Epithelial cell of proximal tubule (primary cell): Measurements from ENCODE around the gene ISYNA1. TPM values are rescaled to one million over a fixed set of nuclear protein-coding genes. Genes with fewer than 3 reads are reported as not detected.

Experiments used
- DNase-seq: peaks from one replicate; pipeline ENCODE4 v3.0.0-alpha.2; 2011; ENCODE audit warnings: low read depth
- H3K4me3 ChIP-seq: 2 replicates; pipeline ENCODE4 v1.5.1; 2011; ENCODE audit warnings: low read depth, mild to moderate bottlenecking, low read length
- total RNA-seq: library from RNA; depleted of rRNA; stranded (reverse); fragments of >200 nt; gene quantifications from 2 replicates; pipeline ENCODE4 v1.2.3, GENCODE V29; 2015
- TF ChIP-seq, protein P1 (sequence below): conservative IDR thresholded peaks from 2 replicates; pipeline ENCODE4 v1.5.1; 2012; ENCODE audit warnings: low read depth, mild to moderate bottlenecking, low read length

The ISYNA1 gene
- total RNA-seq, 1 donor from 2014 or later, result 115 TPM

DNA sequence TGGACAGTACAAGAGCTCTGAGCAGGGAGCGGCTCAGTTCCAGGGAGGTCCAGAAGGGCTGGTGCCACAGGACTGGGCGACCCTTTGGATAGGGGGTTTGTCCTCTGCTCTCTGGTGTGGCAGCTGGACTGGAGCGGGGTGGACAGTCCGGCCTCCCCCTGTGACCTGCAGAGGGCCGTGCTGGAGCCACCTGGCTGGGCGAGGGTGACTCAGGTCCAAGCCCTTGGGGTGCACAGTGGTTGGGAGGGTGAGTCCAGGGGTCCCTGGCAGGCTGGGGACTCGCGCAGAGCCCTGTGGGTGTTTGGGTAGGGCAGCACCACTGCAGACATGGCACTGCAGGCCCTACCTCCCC lies 11.5 kb downstream of the ISYNA1 start:
- no peak for DNase-seq
- no peak overlapping the region for H3K4me3 ChIP-seq
- TF ChIP-seq, protein P1, sequence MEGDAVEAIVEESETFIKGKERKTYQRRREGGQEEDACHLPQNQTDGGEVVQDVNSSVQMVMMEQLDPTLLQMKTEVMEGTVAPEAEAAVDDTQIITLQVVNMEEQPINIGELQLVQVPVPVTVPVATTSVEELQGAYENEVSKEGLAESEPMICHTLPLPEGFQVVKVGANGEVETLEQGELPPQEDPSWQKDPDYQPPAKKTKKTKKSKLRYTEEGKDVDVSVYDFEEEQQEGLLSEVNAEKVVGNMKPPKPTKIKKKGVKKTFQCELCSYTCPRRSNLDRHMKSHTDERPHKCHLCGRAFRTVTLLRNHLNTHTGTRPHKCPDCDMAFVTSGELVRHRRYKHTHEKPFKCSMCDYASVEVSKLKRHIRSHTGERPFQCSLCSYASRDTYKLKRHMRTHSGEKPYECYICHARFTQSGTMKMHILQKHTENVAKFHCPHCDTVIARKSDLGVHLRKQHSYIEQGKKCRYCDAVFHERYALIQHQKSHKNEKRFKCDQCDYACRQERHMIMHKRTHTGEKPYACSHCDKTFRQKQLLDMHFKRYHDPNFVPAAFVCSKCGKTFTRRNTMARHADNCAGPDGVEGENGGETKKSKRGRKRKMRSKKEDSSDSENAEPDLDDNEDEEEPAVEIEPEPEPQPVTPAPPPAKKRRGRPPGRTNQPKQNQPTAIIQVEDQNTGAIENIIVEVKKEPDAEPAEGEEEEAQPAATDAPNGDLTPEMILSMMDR, result no peak

DNA sequence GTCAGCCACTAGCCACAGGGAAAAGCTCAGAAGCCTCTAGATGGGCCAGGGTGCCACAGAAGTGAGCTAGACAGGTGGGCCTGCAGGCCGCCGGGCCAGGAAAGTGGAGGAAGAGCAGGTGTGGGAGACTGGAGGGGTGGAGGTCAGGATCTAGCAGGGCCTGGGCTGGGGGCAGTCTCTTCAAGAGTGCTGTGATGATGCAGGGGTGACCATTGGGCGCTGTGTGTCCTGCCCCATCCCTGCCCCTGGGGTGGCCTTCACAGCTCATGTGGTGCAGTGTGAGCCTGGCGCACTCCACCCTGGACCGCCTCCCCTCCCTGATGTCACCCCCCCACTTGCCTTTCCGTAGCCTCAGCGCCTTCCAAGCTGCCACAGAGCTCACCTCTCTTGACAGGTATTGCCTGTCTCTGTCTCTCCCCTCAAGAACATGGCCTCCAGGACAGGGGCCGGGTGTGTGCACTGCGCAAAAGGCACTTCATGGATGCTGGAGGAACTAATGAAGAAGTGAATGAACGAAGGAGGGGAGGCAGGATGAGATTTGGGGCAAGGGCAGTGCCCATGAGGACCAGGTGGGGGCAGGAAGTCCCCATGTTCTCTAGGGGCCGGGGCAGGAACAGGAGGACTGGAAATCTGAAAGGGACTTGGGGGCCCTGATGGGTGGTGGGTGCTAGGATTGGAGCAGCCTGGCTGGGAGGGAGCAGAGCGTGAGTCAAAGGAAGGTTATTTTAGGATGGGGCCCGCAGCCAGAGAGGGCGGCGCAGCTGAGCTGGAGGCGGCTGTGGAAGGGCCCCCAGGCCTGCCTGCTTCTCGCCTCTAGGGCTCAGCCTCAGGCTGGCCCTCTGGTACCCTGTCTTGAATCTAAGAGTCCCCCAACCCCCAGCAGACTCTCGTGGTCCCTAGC lies 12.2 kb downstream of the ISYNA1 start:
- no peak overlapping the region for H3K4me3 ChIP-seq
- no peak for DNase-seq
- TF ChIP-seq, protein P1, result no peak

DNA sequence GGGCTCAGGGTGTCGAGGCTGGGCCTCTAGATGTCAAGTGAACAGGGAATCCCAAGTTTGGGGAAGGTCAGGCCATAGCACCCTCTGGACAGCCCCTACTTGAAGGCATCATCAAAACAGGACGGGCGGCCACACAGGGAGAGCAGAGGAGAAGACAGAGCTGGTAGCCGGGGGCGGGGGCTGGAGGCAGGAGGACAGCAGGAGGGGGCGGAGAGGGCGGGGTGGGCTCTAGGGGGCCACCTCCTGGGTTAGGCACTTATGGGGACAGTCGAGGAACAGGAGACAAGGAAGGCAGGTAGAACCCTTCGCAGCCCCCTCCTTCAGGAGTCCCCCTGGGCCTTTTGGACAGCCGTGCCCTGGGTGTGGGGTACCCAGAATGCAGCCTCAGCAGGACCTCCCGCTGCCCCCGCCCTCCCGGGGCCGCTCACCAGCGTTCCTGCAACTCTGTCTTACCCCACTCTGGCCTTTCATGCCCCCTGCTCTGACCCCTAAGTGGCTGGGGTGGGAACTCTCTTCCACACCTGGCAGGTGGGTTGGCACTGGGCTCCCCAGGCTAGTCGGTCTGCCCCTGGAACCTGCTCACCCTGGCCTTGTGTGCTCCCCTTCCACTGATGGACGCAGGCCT lies 12.9 kb downstream of the ISYNA1 start:
- no peak for DNase-seq

DNA sequence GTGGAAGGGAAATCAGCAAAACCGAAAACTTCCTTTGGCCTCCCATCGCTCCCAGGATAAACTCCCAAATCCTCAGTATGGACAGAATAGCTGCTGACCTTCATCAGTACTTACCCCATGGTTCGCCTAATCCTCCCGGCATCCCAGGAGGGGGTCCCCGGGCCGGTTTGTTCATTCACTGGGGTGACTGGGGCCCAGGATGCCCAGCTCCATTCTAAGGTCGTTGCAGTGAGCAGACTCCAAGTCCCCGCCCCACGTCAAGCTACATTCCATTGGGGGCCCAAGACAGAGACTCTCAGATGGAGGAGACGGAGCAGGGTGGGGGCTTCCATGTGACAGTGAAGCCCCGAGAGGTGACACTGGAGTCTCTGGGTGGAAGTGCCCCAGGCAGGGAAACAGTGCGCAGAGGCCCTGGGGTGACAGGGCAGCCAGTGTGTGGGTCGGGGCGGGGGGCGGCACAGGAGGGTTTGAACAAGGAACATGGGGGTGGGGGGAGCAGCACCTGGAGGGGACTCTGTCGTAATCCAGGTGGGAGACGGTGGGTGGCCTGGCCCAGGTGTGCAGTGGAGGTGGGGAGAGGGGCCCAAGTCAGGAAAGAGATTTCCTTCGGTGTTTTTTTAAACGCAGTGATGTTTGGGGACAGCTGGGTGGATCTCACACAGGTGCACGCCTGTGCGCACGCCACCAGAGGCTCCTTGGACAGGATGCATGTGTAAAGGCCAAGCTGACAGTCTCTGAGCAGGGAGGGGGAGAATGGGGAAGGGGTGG lies 13.6 kb downstream of the ISYNA1 start:
- H3K4me3 ChIP-seq, result no peak overlapping the region
- DNase-seq, result no peak
- TF ChIP-seq, protein P1, result no peak

More for the DNA sequence above, 12.9 kb downstream of the ISYNA1 start:
- TF ChIP-seq, protein P1, result no peak
- no peak overlapping the region for H3K4me3 ChIP-seq

DNA sequence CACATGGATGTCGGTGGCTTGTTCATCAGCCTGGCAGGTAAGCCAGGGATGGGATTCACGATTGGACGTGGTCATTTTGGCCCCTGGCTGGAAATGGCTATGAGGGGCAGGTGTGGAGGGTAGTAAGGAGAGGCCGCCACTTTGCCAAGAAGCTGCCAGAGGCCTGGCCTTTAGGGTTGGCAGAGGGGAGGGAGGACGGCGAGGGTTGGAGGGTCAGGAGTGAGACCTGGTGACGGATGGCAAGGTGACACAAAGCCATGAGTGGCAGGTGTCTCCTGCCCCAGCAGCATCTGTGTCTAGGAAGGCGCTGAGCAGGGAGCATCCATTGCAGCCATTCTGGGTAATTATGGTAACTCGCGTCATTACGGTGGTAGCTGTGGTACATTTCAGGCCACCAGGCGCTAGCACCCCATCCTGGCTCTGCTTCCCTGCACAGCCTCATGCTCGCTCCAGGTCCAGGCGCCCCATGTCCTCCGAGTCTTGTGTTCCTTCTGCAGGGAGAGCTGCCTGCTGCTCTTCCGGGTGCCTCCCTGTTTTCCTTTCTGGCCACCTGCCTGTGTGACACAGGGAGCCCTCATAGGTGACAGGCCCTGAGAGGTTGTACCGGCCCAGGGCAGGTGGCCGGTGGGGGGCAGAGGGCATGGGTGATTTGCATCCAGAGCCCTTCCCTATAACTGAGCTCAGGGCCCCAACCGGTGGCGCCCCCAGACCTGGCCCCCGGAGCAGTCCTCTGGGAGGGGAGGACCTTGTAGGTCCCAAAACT lies 14.5 kb downstream of the ISYNA1 start:
- TF ChIP-seq, protein P1, result no peak
- no peak overlapping the region for H3K4me3 ChIP-seq
- DNase-seq, result no peak

DNA sequence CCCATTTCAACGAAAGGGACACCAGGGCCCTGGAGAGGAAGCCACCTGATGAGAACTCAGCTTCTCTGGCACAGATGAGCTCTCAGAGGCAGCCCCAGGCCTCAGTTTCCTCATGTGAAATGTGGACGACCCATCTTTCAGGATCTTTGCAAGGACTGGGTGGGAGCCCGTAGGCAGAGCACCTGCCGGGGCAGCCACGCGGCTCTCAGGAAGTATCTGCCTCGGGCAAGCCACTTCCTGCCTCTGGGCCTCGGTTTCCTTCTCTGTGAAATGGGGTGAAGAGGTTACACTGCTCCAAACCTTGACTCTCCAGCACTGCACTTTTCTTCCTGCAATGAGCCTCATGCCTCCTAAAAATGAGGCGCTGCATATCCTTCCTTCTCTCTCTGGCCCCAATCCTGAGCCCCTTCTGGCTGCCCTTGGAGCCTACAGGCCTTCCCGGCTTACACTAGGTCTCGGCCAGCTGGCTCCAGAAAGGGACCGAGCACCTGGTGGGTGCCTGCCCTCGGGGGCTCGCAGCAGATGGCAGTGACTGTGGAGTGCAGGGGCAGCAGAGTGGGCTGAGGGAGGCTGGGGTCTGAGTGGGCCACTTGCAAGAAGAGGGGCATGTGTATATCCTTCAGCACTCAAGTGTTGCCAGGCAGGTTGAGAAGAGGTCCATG lies 15.3 kb downstream of the ISYNA1 start:
- DNase-seq, result no peak
- TF ChIP-seq, protein P1, result no peak
- H3K4me3 ChIP-seq, result no peak overlapping the region
